Liver (tissue), 9 donors: ENCODE data around the gene SCAND1. TPM values are rescaled to one million over a fixed set of nuclear protein-coding genes. Genes with fewer than 3 reads are reported as not detected.

ENCODE experiments used
- DNase-seq: peaks from one replicate; pipeline ENCODE4 v3.0.0-alpha.2; 2017; ENCODE audit warnings: low spot score
- H3K27ac ChIP-seq, 2 donors: one replicate each; pipeline ENCODE4 v1.7.0; 2013; ENCODE audit warnings: inconsistent platforms in 2 of 2, low read length in 2 of 2, control low read depth in 1 of 2, low read depth in 1 of 2, mild to moderate bottlenecking in 1 of 2
- H3K27me3 ChIP-seq, 4 donors: one replicate each; pipeline versions ENCODE4 v1.6.1 to v1.7.0; 2013; ENCODE audit warnings: low read length in 3 of 4, inconsistent platforms in 1 of 4, mild to moderate bottlenecking in 1 of 4, moderate library complexity in 1 of 4; ENCODE audit not compliant: control insufficient read depth in 4 of 4, insufficient read depth in 4 of 4
- H3K36me3 ChIP-seq, 4 donors: one replicate each; pipeline versions ENCODE4 v1.6.1 to v1.7.0; 2013; ENCODE audit warnings: low read length in 3 of 4, mild to moderate bottlenecking in 3 of 4, low read depth in 1 of 4, moderate library complexity in 1 of 4; ENCODE audit not compliant: control insufficient read depth in 4 of 4, insufficient read depth in 3 of 4
- H3K4me1 ChIP-seq, 4 donors: one replicate each; pipeline versions ENCODE4 v1.6.1 to v1.7.0; 2013; ENCODE audit warnings: low read length in 3 of 4, mild to moderate bottlenecking in 3 of 4, moderate library complexity in 1 of 4; ENCODE audit not compliant: control insufficient read depth in 4 of 4, insufficient read depth in 4 of 4
- H3K4me3 ChIP-seq, 3 donors: one replicate each; pipeline versions ENCODE4 v1.6.1 to v1.7.0; 2013; ENCODE audit warnings: low read length in 3 of 3, control low read depth in 1 of 3, low read depth in 1 of 3, mild to moderate bottlenecking in 1 of 3
- H3K9ac ChIP-seq, 2 donors: one replicate each; pipeline ENCODE4 v1.7.0; 2013; ENCODE audit warnings: low read length in 2 of 2, mild to moderate bottlenecking in 2 of 2, moderate library complexity in 2 of 2, control low read depth in 1 of 2, low read depth in 1 of 2
- H3K9me3 ChIP-seq, 4 donors: one replicate each; pipeline versions ENCODE4 v1.6.1 to v1.7.0; 2013; ENCODE audit warnings: low read length in 3 of 4; ENCODE audit not compliant: control insufficient read depth in 4 of 4
- EGR1 ChIP-seq, 2 donors: IDR thresholded peaks; 2 replicates each; pipeline ENCODE4 v1.6.1; 2016 to 2018; ENCODE audit warnings: antibody characterized with exemption in 2 of 2, low read depth in 2 of 2
- FOXA1 ChIP-seq: IDR thresholded peaks from 2 replicates; pipeline ENCODE4 v1.6.1; 2016; ENCODE audit warnings: antibody characterized with exemption
- FOXA2 ChIP-seq: IDR thresholded peaks from 2 replicates; pipeline ENCODE4 v1.6.1; 2016; ENCODE audit warnings: antibody characterized with exemption
- HNF4A ChIP-seq, 2 donors: conservative IDR thresholded peaks; 2 replicates each; pipeline ENCODE4 v1.6.1; 2016; ENCODE audit warnings: antibody characterized with exemption in 2 of 2, mild to moderate bottlenecking in 2 of 2
- HNF4G ChIP-seq: IDR thresholded peaks from 2 replicates; pipeline ENCODE4 v1.6.1; 2016; ENCODE audit warnings: antibody characterized with exemption
- JUND ChIP-seq, 2 donors: IDR thresholded peaks; 2 replicates each; pipeline ENCODE4 v1.6.1; 2016; ENCODE audit warnings: antibody characterized with exemption in 2 of 2
- NR2F2 ChIP-seq: IDR thresholded peaks from 2 replicates; pipeline ENCODE4 v1.6.1; 2016; ENCODE audit warnings: antibody characterized with exemption
- RAD21 ChIP-seq, 2 donors: IDR thresholded peaks; 2 replicates each; pipeline ENCODE4 v1.6.1; 2016; ENCODE audit warnings: antibody characterized with exemption in 2 of 2, mild to moderate bottlenecking in 2 of 2
- RXRA ChIP-seq, 2 donors: IDR thresholded peaks; 2 replicates each; pipeline ENCODE4 v1.6.1; 2017 to 2018; ENCODE audit warnings: antibody characterized with exemption in 2 of 2, mild to moderate bottlenecking in 1 of 2
- SP1 ChIP-seq: IDR thresholded peaks from 2 replicates; pipeline ENCODE4 v1.6.1; 2018; ENCODE audit warnings: antibody characterized with exemption, mild to moderate bottlenecking
- TAF1 ChIP-seq: conservative IDR thresholded peaks from 2 replicates; pipeline ENCODE4 v1.6.1; 2016; ENCODE audit warnings: antibody characterized with exemption, mild to moderate bottlenecking
- YY1 ChIP-seq: IDR thresholded peaks from 2 replicates; pipeline ENCODE4 v1.6.1; 2016; ENCODE audit warnings: antibody characterized with exemption, mild to moderate bottlenecking
- WGBS: extraction: QIAGEN DNeasy Blood & Tissue Kit; methylation state at CpG from one replicate; pipeline ENCODE4 v1.1.7; 2013; 5-methylcytosine and 5-hydroxymethylcytosine counted together
- polyA plus RNA-seq, 2 donors: library from polyadenylated mRNA; stranded (reverse) in 1 of 2; unstranded in 1 of 2; fragments of 200-250 nt in 1 of 2; fragments of >200 nt in 1 of 2; fragmentation: Nextera tagmentation in 1 of 2; extraction: Ambion mirVana in 1 of 2; gene quantifications; one replicate each; pipeline versions ENCODE4 v1.2.1 to v1.2.3, GENCODE V29; 2013 to 2015
- total RNA-seq, 2 donors: library from RNA; depleted of rRNA; stranded (reverse); fragments of >200 nt; gene quantifications; one replicate each; pipeline ENCODE4 v1.2.3, GENCODE V29; 2014
- TF ChIP-seq, protein P1 (sequence below): IDR thresholded peaks from 2 replicates; pipeline ENCODE4 v1.6.1; 2016; ENCODE audit warnings: antibody characterized with exemption
- TF ChIP-seq, protein P2 (sequence below): IDR thresholded peaks from 2 replicates; pipeline ENCODE4 v1.6.1; 2016; ENCODE audit warnings: antibody characterized with exemption
- TF ChIP-seq, protein P3 (sequence below): IDR thresholded peaks from 2 replicates; pipeline ENCODE4 v1.6.1; 2016; ENCODE audit warnings: antibody characterized with exemption, mild to moderate bottlenecking
- TF ChIP-seq, protein P4 (sequence below): fragments of 150-350 bp; IDR thresholded peaks from 2 replicates; pipeline ENCODE4 v1.5.1; 2017; ENCODE audit warnings: improper control_type of control experiment, low read depth, low read length; ENCODE audit not compliant: missing input control
- donor health status: healthy.
- donor health status: healthy.
- donor health status: healthy.
- donor health status: healthy.
- donor health status: healthy.

Gene SCAND1
- total and polyA plus RNA-seq, 4 donors = 39.7 to 126 (median 62.2) TPM

DNA sequence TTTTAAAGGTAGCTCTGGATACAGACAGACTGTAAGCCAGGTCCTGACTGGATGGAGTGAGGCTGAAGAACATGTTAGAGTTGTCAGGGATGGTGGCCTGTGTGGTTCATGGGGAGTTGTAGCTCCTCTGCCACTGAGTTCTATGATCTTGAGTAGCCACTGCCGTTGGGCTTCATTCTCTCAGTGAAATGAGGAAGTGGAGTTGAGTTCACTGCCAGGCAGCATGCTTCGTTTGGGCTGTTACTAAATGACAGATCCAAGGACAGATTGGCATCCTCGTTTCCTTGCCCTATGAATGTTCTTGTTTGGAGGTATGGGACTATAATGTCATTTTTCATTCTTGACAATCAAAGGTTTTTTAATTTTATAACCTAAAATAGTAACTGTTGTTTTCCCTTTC lies 37.2 kb downstream of the SCAND1 start:
- H3K36me3 ChIP-seq = peaks cover 5 to 54% (median 35%) of the 10 kb centered on the region in 4 donors
- WGBS = 76% methylated on average over 3 of the region's 3 CpGs
- TF ChIP-seq YY1 (no peak), FOXA1 (no peak), JUND (IDR thresholded peaks at IDR 0.05) (no peak), RAD21 (IDR thresholded peaks at IDR 0.05) (no peak), FOXA2 (no peak), TAF1 (no peak), NR2F2 (no peak), HNF4A (conservative IDR thresholded peaks at IDR 0.05) (no peak)

DNA sequence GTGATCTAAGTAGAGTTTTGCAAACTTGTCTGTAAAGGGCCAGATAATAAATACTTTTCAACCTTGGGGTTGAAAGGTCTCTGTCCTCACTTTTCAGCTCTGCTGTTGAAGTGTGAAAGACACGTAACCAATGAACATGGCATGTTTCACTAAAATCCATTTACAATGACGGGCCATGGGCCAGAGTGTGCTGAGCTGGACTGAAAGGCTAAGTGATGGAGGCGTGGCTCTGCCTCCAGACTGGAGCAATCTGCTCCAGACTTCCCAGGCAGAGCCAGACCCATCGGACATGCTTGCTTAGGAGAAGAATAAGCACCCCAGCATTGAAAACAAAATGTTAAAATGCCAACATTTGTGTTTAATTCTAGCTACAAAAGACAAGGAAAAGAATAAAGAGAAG lies 41.4 kb downstream of the SCAND1 start:
- Histone ChIP-seq H3K9ac (no peak overlapping the region), H3K27me3 (no peaks in the 10 kb centered on the region), H3K4me1 (no peaks in the 10 kb centered on the region), H3K36me3 (peaks cover 4 to 30% (median 21%) of the 10 kb centered on the region in 4 donors), H3K27ac (no peak overlapping the region), H3K9me3 (no peaks in the 10 kb centered on the region), H3K4me3 (no peak overlapping the region)
- 97% methylated on average over 4 of the region's 4 CpGs for WGBS
- TF ChIP-seq, protein P1, sequence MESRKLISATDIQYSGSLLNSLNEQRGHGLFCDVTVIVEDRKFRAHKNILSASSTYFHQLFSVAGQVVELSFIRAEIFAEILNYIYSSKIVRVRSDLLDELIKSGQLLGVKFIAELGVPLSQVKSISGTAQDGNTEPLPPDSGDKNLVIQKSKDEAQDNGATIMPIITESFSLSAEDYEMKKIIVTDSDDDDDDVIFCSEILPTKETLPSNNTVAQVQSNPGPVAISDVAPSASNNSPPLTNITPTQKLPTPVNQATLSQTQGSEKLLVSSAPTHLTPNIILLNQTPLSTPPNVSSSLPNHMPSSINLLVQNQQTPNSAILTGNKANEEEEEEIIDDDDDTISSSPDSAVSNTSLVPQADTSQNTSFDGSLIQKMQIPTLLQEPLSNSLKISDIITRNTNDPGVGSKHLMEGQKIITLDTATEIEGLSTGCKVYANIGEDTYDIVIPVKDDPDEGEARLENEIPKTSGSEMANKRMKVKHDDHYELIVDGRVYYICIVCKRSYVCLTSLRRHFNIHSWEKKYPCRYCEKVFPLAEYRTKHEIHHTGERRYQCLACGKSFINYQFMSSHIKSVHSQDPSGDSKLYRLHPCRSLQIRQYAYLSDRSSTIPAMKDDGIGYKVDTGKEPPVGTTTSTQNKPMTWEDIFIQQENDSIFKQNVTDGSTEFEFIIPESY = no peak
- TF ChIP-seq SP1 (no peak), NR2F2 (no peak), RXRA (IDR thresholded peaks at IDR 0.05) (no peak), HNF4A (conservative IDR thresholded peaks at IDR 0.05) (no peak), FOXA2 (no peak), FOXA1 (no peak), RAD21 (IDR thresholded peaks at IDR 0.05) (no peak), EGR1 (IDR thresholded peaks at IDR 0.05; ENCODE audit: low read depth in 2 of 2) (no peak), HNF4G (no peak)
- TF ChIP-seq, protein P2, sequence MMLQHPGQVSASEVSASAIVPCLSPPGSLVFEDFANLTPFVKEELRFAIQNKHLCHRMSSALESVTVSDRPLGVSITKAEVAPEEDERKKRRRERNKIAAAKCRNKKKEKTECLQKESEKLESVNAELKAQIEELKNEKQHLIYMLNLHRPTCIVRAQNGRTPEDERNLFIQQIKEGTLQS = no peak
- no peak for DNase-seq

More for the DNA sequence above, 37.2 kb downstream of the SCAND1 start:
- no peak overlapping the region for H3K4me3 ChIP-seq
- no peaks in the 10 kb centered on the region for H3K4me1 ChIP-seq
- H3K27me3 ChIP-seq = no peaks in the 10 kb centered on the region
- no peak for DNase-seq
- H3K9ac ChIP-seq = no peak overlapping the region
- no peaks in the 10 kb centered on the region for H3K9me3 ChIP-seq
- no peak overlapping the region for H3K27ac ChIP-seq

DNA sequence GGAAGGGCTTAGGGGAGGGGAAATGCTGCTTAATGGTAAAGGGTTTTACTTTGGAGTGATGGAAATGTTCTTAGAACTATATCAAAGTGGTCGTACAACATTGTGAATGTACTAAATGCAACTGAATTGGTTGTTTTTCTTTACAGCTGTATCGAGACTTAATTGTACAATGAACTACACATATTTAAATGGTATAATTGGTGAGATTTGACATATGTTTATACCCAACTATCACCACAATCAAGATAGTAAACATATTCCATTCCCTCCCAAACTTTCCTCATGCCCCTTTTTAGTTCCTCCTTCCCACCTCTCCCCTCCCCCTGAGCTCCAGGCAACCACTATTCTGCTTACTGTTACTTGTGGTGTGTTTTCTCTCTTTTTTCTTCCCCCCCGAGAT lies 44.0 kb downstream of the SCAND1 start:
- Histone ChIP-seq H3K9ac (no peak overlapping the region), H3K36me3 (peaks cover 2 to 19% (median 12%) of the 10 kb centered on the region in 4 donors), H3K9me3 (no peaks in the 10 kb centered on the region), H3K4me1 (no peaks in the 10 kb centered on the region), H3K27me3 (no peaks in the 10 kb centered on the region), H3K4me3 (no peak overlapping the region), H3K27ac (no peak overlapping the region)
- TF ChIP-seq YY1 (no peak), RAD21 (IDR thresholded peaks at IDR 0.05) (no peak), JUND (IDR thresholded peaks at IDR 0.05) (no peak), HNF4A (conservative IDR thresholded peaks at IDR 0.05) (no peak), EGR1 (IDR thresholded peaks at IDR 0.05; ENCODE audit: low read depth in 2 of 2) (no peak), HNF4G (no peak), FOXA1 (no peak), RXRA (IDR thresholded peaks at IDR 0.05) (no peak)
- TF ChIP-seq, protein P2 = no peak
- TF ChIP-seq, protein P1 = no peak
- TF ChIP-seq, protein P3, sequence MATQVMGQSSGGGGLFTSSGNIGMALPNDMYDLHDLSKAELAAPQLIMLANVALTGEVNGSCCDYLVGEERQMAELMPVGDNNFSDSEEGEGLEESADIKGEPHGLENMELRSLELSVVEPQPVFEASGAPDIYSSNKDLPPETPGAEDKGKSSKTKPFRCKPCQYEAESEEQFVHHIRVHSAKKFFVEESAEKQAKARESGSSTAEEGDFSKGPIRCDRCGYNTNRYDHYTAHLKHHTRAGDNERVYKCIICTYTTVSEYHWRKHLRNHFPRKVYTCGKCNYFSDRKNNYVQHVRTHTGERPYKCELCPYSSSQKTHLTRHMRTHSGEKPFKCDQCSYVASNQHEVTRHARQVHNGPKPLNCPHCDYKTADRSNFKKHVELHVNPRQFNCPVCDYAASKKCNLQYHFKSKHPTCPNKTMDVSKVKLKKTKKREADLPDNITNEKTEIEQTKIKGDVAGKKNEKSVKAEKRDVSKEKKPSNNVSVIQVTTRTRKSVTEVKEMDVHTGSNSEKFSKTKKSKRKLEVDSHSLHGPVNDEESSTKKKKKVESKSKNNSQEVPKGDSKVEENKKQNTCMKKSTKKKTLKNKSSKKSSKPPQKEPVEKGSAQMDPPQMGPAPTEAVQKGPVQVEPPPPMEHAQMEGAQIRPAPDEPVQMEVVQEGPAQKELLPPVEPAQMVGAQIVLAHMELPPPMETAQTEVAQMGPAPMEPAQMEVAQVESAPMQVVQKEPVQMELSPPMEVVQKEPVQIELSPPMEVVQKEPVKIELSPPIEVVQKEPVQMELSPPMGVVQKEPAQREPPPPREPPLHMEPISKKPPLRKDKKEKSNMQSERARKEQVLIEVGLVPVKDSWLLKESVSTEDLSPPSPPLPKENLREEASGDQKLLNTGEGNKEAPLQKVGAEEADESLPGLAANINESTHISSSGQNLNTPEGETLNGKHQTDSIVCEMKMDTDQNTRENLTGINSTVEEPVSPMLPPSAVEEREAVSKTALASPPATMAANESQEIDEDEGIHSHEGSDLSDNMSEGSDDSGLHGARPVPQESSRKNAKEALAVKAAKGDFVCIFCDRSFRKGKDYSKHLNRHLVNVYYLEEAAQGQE = no peak
- TF ChIP-seq, protein P4, sequence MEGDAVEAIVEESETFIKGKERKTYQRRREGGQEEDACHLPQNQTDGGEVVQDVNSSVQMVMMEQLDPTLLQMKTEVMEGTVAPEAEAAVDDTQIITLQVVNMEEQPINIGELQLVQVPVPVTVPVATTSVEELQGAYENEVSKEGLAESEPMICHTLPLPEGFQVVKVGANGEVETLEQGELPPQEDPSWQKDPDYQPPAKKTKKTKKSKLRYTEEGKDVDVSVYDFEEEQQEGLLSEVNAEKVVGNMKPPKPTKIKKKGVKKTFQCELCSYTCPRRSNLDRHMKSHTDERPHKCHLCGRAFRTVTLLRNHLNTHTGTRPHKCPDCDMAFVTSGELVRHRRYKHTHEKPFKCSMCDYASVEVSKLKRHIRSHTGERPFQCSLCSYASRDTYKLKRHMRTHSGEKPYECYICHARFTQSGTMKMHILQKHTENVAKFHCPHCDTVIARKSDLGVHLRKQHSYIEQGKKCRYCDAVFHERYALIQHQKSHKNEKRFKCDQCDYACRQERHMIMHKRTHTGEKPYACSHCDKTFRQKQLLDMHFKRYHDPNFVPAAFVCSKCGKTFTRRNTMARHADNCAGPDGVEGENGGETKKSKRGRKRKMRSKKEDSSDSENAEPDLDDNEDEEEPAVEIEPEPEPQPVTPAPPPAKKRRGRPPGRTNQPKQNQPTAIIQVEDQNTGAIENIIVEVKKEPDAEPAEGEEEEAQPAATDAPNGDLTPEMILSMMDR = no peak
- 94% methylated on average over 3 of the region's 3 CpGs for WGBS
- DNase-seq = no peak
